Measurements from ENCODE around the gene VPS45. TPM values are rescaled to one million over a fixed set of nuclear protein-coding genes. Genes with fewer than 3 reads are reported as not detected.

The VPS45 gene
- total and polyA plus RNA-seq, 2 of the 13 experiments (the other 11 are each of a cell fraction or from before 2014, with no cell fraction given), result 15.2 to 25.2 TPM

DNA sequence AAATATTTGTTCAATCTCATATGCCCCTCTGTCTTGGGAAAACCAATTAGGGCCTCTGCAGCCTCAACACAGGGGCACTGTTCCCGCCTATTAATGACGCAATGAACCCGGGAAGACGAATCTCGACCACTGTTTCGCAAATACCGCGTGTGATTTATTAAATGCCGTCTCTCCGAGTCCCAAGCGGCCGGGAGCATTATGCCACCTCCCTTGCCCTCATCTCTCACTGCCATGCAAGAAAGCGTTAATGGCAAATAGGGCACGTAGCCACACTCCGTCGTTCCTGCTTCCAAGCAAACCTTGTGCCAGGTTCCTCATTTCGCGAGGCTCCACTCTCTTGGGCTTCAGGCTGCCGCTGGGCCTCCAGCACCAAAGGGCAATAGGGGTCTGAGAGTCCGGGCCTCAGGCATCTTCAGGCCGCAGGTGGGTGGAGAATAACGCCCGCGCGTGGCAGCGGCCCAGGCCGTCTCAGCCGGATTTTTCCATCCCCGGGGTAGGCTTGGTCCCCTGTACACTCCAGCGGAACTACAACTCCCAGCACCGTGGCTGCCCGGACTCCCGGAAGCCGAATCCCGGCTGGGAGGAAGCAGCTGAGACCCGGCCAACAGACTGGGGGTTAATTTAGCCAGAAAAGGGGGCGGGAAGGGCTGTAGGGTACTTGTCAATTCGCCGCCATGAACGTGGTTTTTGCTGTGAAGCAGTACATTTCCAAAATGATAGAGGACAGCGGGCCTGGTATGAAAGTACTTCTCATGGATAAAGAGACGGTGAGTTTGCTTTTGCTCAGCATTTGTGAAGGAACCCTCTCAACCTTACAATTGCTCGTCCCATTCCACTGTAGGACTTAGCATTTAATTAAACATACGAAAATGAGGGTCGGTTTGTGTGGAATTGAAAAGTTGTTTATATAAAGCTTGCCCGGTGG lies at the start of gene VPS45 (continued):
- TF ChIP-seq THYN1 (CRISPR knock-in tag; IDR thresholded peaks at IDR 0.05; ENCODE audit: borderline replicate concordance, low read depth) (no peak), SMYD3 (CRISPR knock-in tag; IDR thresholded peaks at IDR 0.05) (peak; percentile 90), ZNF230 (CRISPR knock-in tag; IDR thresholded peaks at IDR 0.05) (no peak), SMAD3 (CRISPR knock-in tag; IDR thresholded peaks at IDR 0.05) (no peak; the same call in 1 of the 2 replicates), JUNB (CRISPR knock-in tag; IDR thresholded peaks at IDR 0.05; ENCODE audit: borderline replicate concordance) (no peak), ZNF746 (CRISPR knock-in tag; IDR thresholded peaks at IDR 0.05) (peak; percentile 66; the same call in 1 of the 2 replicates), CEBPB (IDR thresholded peaks at IDR 0.05; ENCODE audit: borderline replicate concordance, low read depth, low read length) (peak; percentile 96), ZNF780A (CRISPR knock-in tag; IDR thresholded peaks at IDR 0.05) (no peak), THAP11 (CRISPR knock-in tag; IDR thresholded peaks at IDR 0.05) (peak; percentile 97), ZFP62 (CRISPR knock-in tag; IDR thresholded peaks at IDR 0.05) (no peak), ZFP82 (CRISPR knock-in tag; IDR thresholded peaks at IDR 0.05; ENCODE audit: borderline replicate concordance) (peak; percentile 51; the same call in 1 of the 2 replicates), ESRRA (CRISPR knock-in tag; IDR thresholded peaks at IDR 0.05; ENCODE audit: low read depth) (no peak), RBM39 (IDR thresholded peaks at IDR 0.05; ENCODE audit: low read depth, low read length, poor library complexity, severe bottlenecking) (peak; percentile 85), HNF4A (CRISPR knock-in tag; IDR thresholded peaks at IDR 0.05) (no peak)
- TF ChIP-seq, protein P1, sequence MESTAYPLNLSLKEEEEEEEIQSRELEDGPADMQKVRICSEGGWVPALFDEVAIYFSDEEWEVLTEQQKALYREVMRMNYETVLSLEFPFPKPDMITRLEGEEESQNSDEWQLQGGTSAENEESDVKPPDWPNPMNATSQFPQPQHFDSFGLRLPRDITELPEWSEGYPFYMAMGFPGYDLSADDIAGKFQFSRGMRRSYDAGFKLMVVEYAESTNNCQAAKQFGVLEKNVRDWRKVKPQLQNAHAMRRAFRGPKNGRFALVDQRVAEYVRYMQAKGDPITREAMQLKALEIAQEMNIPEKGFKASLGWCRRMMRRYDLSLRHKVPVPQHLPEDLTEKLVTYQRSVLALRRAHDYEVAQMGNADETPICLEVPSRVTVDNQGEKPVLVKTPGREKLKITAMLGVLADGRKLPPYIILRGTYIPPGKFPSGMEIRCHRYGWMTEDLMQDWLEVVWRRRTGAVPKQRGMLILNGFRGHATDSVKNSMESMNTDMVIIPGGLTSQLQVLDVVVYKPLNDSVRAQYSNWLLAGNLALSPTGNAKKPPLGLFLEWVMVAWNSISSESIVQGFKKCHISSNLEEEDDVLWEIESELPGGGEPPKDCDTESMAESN (CRISPR knock-in tag; conservative IDR thresholded peaks at IDR 0.05), result peak; percentile 24; the same call in 1 of the 2 replicates
- TF ChIP-seq, protein P2, sequence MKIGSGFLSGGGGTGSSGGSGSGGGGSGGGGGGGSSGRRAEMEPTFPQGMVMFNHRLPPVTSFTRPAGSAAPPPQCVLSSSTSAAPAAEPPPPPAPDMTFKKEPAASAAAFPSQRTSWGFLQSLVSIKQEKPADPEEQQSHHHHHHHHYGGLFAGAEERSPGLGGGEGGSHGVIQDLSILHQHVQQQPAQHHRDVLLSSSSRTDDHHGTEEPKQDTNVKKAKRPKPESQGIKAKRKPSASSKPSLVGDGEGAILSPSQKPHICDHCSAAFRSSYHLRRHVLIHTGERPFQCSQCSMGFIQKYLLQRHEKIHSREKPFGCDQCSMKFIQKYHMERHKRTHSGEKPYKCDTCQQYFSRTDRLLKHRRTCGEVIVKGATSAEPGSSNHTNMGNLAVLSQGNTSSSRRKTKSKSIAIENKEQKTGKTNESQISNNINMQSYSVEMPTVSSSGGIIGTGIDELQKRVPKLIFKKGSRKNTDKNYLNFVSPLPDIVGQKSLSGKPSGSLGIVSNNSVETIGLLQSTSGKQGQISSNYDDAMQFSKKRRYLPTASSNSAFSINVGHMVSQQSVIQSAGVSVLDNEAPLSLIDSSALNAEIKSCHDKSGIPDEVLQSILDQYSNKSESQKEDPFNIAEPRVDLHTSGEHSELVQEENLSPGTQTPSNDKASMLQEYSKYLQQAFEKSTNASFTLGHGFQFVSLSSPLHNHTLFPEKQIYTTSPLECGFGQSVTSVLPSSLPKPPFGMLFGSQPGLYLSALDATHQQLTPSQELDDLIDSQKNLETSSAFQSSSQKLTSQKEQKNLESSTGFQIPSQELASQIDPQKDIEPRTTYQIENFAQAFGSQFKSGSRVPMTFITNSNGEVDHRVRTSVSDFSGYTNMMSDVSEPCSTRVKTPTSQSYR (CRISPR knock-in tag; IDR thresholded peaks at IDR 0.05; ENCODE audit: borderline replicate concordance), result no peak
- TF ChIP-seq, protein P3, sequence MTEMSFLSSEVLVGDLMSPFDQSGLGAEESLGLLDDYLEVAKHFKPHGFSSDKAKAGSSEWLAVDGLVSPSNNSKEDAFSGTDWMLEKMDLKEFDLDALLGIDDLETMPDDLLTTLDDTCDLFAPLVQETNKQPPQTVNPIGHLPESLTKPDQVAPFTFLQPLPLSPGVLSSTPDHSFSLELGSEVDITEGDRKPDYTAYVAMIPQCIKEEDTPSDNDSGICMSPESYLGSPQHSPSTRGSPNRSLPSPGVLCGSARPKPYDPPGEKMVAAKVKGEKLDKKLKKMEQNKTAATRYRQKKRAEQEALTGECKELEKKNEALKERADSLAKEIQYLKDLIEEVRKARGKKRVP (CRISPR knock-in tag; IDR thresholded peaks at IDR 0.05), result peak in 1 of 2 experiments; percentile 88; a peak in 2 of 4 replicates
- TF ChIP-seq, protein P4, sequence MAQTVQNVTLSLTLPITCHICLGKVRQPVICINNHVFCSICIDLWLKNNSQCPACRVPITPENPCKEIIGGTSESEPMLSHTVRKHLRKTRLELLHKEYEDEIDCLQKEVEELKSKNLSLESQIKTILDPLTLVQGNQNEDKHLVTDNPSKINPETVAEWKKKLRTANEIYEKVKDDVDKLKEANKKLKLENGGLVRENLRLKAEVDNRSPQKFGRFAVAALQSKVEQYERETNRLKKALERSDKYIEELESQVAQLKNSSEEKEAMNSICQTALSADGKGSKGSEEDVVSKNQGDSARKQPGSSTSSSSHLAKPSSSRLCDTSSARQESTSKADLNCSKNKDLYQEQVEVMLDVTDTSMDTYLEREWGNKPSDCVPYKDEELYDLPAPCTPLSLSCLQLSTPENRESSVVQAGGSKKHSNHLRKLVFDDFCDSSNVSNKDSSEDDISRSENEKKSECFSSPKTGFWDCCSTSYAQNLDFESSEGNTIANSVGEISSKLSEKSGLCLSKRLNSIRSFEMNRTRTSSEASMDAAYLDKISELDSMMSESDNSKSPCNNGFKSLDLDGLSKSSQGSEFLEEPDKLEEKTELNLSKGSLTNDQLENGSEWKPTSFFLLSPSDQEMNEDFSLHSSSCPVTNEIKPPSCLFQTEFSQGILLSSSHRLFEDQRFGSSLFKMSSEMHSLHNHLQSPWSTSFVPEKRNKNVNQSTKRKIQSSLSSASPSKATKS (CRISPR knock-in tag; IDR thresholded peaks at IDR 0.05), result peak; percentile 89

All from HepG2 (cell line).